Uterus (tissue), 4 donors: Measurements from ENCODE around the gene RSL1D1. TPM values are rescaled to one million over a fixed set of nuclear protein-coding genes. Genes with fewer than 3 reads are reported as not detected.
A peak's percentile ranks its signal among the peaks of the same experiment; 100 is the strongest.

ENCODE experiments used
- DNase-seq, 2 donors: peaks; one replicate each; pipeline ENCODE4 v3.0.0-alpha.2; 2019 to 2020
- H3K27ac ChIP-seq, 2 donors: fragments of 200-600 bp; sonication (generic); 1 replicate in 1 of 2; 2 replicates in 1 of 2; pipeline ENCODE4 v1.5.1; 2016 to 2018
- H3K27me3 ChIP-seq, 2 donors: fragments of 200-600 bp; sonication (generic); one replicate each; pipeline ENCODE4 v1.5.1; 2018 to 2019; ENCODE audit warnings: control low read depth in 1 of 2
- H3K36me3 ChIP-seq, 2 donors: fragments of 200-600 bp; sonication (generic); one replicate each; pipeline ENCODE4 v1.5.1; 2019; ENCODE audit warnings: control low read depth in 1 of 2
- H3K4me1 ChIP-seq, 2 donors: fragments of 200-600 bp; sonication (generic); one replicate each; pipeline ENCODE4 v1.5.1; 2018 to 2019; ENCODE audit warnings: control low read depth in 1 of 2
- H3K4me3 ChIP-seq, 2 donors: fragments of 200-600 bp; sonication (generic); 1 replicate in 1 of 2; 2 replicates in 1 of 2; pipeline ENCODE4 v1.5.1; 2018 to 2019; ENCODE audit warnings: mild to moderate bottlenecking in 1 of 2
- H3K9me3 ChIP-seq, 2 donors: fragments of 200-600 bp; sonication (generic); one replicate each; pipeline ENCODE4 v1.5.1; 2019; ENCODE audit warnings: control low read depth in 1 of 2
- CTCF ChIP-seq, 4 experiments: fragments of 200-600 bp in 2 of 4; fragments of 450-650 bp in 2 of 4; sonication (generic) in 2 of 4; IDR thresholded peaks; one replicate each; pipeline ENCODE4 v1.5.1; 2016 to 2019; ENCODE audit warnings: antibody characterized with exemption in 4 of 4, mild to moderate bottlenecking in 2 of 4, moderate library complexity in 1 of 4
- POLR2A ChIP-seq, 2 donors: fragments of 450-650 bp; IDR thresholded peaks; one replicate each; pipeline ENCODE4 v1.6.1; 2016; ENCODE audit warnings: antibody characterized with exemption in 2 of 2, mild to moderate bottlenecking in 1 of 2, moderate library complexity in 1 of 2
- intact Hi-C: fragments of 100-400 bp; cut with DNase I; formaldehyde crosslinking; loops from one replicate; pipeline ENCODE4 v1.15.1; 2023; ENCODE audit warnings: low total_unique reads
- total RNA-seq, 4 donors: library from RNA; depleted of rRNA in 3 of 4; stranded (reverse); fragments of >200 nt in 3 of 4; gene quantifications; one replicate each; pipeline versions ENCODE4 v1.1.0 to v1.2.4, GENCODE V29; 2014 to 2023
- donor health status: DM: yes; HTN: yes; CAD: no.

The RSL1D1 gene
- total RNA-seq, 4 donors from 2014 or later = 97.9 to 484 (median 164) TPM

- Histone ChIP-seq H3K27me3 (no peaks in the 10 kb centered on the region), H3K4me3 (peak overlapping the region; percentile 69 to 92), H3K4me1 (peaks cover 0 to 12% of the 10 kb centered on the region in 2 donors), H3K36me3 (no peaks in the 10 kb centered on the region), H3K9me3 (no peaks in the 10 kb centered on the region), H3K27ac (peak overlapping the region; percentile 97 to 98)
- no peak for TF ChIP-seq POLR2A (IDR thresholded peaks at IDR 0.05)
- no peak for DNase-seq
- intact Hi-C loops = no loop called here
Measured at GRCh38 chr16:11797957-11798299, 53.4 kb downstream of the RSL1D1 start.

GRCh38 chr16:11797166-11797956, 54.0 kb downstream of the RSL1D1 start, which contains the start of gene ZC3H7A:
Gene ZC3H7A (minus strand): TSS chr16:11797258. CDS start chr16:11782354, 14,904 bp downstream.
- no peaks in the 10 kb centered on the region for H3K27me3 ChIP-seq
- peaks cover 0 to 12% of the 10 kb centered on the region in 2 donors for H3K4me1 ChIP-seq
- TF ChIP-seq POLR2A (IDR thresholded peaks at IDR 0.05) = peak; percentile 61 to 86
- peak; percentile 39 to 99 (median 94) for TF ChIP-seq CTCF (IDR thresholded peaks at IDR 0.05)
- DNase-seq = peak; percentile 95 to 96
- H3K4me3 ChIP-seq = peak within 1 kb of the TSS; percentile 92 to 98
- H3K9me3 ChIP-seq = no peaks in the 10 kb centered on the region
- peak within 1 kb of the TSS; percentile 97 to 98 for H3K27ac ChIP-seq
- H3K36me3 ChIP-seq = no peaks in the 10 kb centered on the region
- intact Hi-C loops = no loop called here

GRCh38 chr16:11796227-11797165, 54.8 kb downstream of the RSL1D1 start:
- Histone ChIP-seq H3K27me3 (no peaks in the 10 kb centered on the region), H3K4me3 (peak overlapping the region; percentile 92 to 98), H3K27ac (peak overlapping the region; percentile 96 to 98), H3K9me3 (no peaks in the 10 kb centered on the region), H3K36me3 (no peaks in the 10 kb centered on the region), H3K4me1 (peaks cover 0 to 12% of the 10 kb centered on the region in 2 donors)
- intact Hi-C loops = no loop called here
- TF ChIP-seq CTCF (IDR thresholded peaks at IDR 0.05) (no peak), POLR2A (IDR thresholded peaks at IDR 0.05) (no peak)
- DNase-seq = peak; percentile 58 to 64

- intact Hi-C loops = no loop called here
- no peak for DNase-seq
- Histone ChIP-seq H3K4me1 (peaks cover 0 to 12% of the 10 kb centered on the region in 2 donors), H3K9me3 (no peaks in the 10 kb centered on the region), H3K4me3 (peak overlapping the region; percentile 92 to 98), H3K27me3 (no peaks in the 10 kb centered on the region), H3K36me3 (no peaks in the 10 kb centered on the region), H3K27ac (peak overlapping the region; percentile 96 to 98)
- no peak for TF ChIP-seq POLR2A (IDR thresholded peaks at IDR 0.05)
- TF ChIP-seq CTCF (IDR thresholded peaks at IDR 0.05) = no peak
Measured at GRCh38 chr16:11795887-11796226, 55.5 kb downstream of the RSL1D1 start.

GRCh38 chr16:11794996-11795886, 56.1 kb downstream of the RSL1D1 start:
- no peaks in the 10 kb centered on the region for H3K27me3 ChIP-seq
- H3K4me3 ChIP-seq = peak overlapping the region in 1 of 2 donors; percentile 92
- TF ChIP-seq CTCF (IDR thresholded peaks at IDR 0.05) (no peak), POLR2A (IDR thresholded peaks at IDR 0.05) (no peak)
- intact Hi-C loops = no loop called here
- no peaks in the 10 kb centered on the region for H3K9me3 ChIP-seq
- peaks cover 0 to 12% of the 10 kb centered on the region in 2 donors for H3K4me1 ChIP-seq
- DNase-seq = no peak
- H3K36me3 ChIP-seq = no peaks in the 10 kb centered on the region
- peak overlapping the region; percentile 96 to 98 for H3K27ac ChIP-seq
